Measurements from ENCODE around the gene PPP6R3. TPM values are rescaled to one million over a fixed set of nuclear protein-coding genes. Genes with fewer than 3 reads are reported as not detected.

The PPP6R3 gene
- total RNA-seq, 1 experiment from 2014 or later: 153 TPM

DNA sequence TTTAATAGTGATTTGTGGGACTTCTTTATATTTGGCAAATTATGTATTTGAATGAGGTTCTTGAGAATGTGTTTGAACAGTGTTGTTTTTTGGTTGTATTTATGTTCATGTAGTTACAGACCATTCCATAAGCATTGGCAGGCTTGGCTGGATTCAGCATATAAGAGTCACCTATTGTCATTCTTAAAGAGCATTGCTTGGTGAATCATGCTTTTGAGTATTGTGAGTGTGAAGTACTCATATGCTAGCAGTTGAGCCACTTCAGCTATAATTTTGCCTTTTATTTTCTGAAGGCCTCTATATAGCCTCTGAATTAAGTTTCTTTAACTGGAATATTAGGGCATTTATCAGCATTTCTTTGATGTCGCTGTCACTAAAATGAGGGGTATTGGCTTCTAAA lies 113.8 kb downstream of the PPP6R3 start:
- H3K9me3 ChIP-seq (ENCODE audit: low read depth, low read length, poor library complexity, severe bottlenecking): no peaks in the 10 kb centered on the region
- no peaks in the 10 kb centered on the region for H3K27me3 ChIP-seq (replicated peaks; ENCODE audit: insufficient read depth, low read depth, low read length, poor library complexity)
- peaks cover 78% of the 10 kb centered on the region for H3K36me3 ChIP-seq (ENCODE audit: insufficient read depth, low read length, poor library complexity, severe bottlenecking)
- no peaks in the 10 kb centered on the region for H3K4me1 ChIP-seq (ENCODE audit: insufficient read depth, low read length, poor library complexity, severe bottlenecking)
- POLR2A ChIA-PET (ENCODE audit: low non-redundant PET): no interaction called here
- DNase-seq (ENCODE audit: low spot score): no peak
- TF ChIP-seq, protein P1, sequence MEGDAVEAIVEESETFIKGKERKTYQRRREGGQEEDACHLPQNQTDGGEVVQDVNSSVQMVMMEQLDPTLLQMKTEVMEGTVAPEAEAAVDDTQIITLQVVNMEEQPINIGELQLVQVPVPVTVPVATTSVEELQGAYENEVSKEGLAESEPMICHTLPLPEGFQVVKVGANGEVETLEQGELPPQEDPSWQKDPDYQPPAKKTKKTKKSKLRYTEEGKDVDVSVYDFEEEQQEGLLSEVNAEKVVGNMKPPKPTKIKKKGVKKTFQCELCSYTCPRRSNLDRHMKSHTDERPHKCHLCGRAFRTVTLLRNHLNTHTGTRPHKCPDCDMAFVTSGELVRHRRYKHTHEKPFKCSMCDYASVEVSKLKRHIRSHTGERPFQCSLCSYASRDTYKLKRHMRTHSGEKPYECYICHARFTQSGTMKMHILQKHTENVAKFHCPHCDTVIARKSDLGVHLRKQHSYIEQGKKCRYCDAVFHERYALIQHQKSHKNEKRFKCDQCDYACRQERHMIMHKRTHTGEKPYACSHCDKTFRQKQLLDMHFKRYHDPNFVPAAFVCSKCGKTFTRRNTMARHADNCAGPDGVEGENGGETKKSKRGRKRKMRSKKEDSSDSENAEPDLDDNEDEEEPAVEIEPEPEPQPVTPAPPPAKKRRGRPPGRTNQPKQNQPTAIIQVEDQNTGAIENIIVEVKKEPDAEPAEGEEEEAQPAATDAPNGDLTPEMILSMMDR (conservative IDR thresholded peaks at IDR 0.05; ENCODE audit: low read depth, low read length): no peak
- no peak for TF ChIP-seq EZH2 (IDR thresholded peaks at IDR 0.05; ENCODE audit: borderline replicate concordance, low read depth, low read length, poor library complexity, severe bottlenecking)
- BruUV-seq (replicated peaks): no TSS peak
- intact Hi-C loops (cut with micrococcal nuclease; ENCODE audit: unreplicated experiment): no loop called here
- H3K27ac ChIP-seq (ENCODE audit: low read depth, low read length, poor library complexity, severe bottlenecking): no peak overlapping the region
- CTCF ChIA-PET: no interaction called here
- no peak overlapping the region for H3K4me3 ChIP-seq (ENCODE audit: low read depth, low read length, poor library complexity, severe bottlenecking)

DNA sequence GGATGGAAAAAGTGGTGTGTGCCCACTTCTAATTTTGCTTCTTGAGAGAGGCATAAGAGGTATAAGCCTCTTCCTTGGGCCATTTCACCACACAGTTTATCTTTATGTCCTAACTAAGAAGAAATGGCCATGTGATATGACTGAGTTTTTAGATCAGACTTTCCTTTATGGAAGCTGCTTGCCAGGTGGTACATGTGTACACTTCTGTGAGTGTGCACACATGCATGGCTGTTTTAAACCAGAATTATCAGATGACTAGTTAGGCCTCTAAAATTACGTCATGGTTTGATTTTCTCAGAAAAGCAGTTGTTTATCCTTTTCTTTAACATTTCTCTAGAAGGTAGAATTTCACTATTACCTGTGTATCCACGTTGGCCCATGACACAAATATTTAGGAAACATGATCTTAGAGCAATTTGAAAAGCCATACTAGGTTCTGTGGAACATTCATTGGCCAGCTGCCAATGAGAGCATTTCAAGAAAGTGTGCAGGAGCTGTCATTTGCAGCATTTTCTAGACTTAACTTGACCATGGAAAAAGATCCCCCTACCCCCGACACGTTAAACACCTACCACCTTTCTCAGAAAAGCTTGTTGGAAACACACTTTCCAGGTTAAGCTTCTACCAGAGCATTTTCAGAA lies 114.6 kb downstream of the PPP6R3 start:
- no peak overlapping the region for H3K27ac ChIP-seq (ENCODE audit: low read depth, low read length, poor library complexity, severe bottlenecking)
- H3K4me1 ChIP-seq (ENCODE audit: insufficient read depth, low read length, poor library complexity, severe bottlenecking): no peaks in the 10 kb centered on the region
- intact Hi-C loops (cut with micrococcal nuclease; ENCODE audit: unreplicated experiment): no loop called here
- peaks cover 76% of the 10 kb centered on the region for H3K36me3 ChIP-seq (ENCODE audit: insufficient read depth, low read length, poor library complexity, severe bottlenecking)
- no peak for TF ChIP-seq EZH2 (IDR thresholded peaks at IDR 0.05; ENCODE audit: borderline replicate concordance, low read depth, low read length, poor library complexity, severe bottlenecking)
- TF ChIP-seq, protein P1 (conservative IDR thresholded peaks at IDR 0.05; ENCODE audit: low read depth, low read length): no peak
- DNase-seq (ENCODE audit: low spot score): no peak
- ChIA-PET CTCF (no interaction called here), POLR2A (ENCODE audit: low non-redundant PET) (no interaction called here)
- no peaks in the 10 kb centered on the region for H3K27me3 ChIP-seq (replicated peaks; ENCODE audit: insufficient read depth, low read depth, low read length, poor library complexity)
- no peaks in the 10 kb centered on the region for H3K9me3 ChIP-seq (ENCODE audit: low read depth, low read length, poor library complexity, severe bottlenecking)
- H3K4me3 ChIP-seq (ENCODE audit: low read depth, low read length, poor library complexity, severe bottlenecking): no peak overlapping the region
- BruUV-seq (replicated peaks): no TSS peak

DNA sequence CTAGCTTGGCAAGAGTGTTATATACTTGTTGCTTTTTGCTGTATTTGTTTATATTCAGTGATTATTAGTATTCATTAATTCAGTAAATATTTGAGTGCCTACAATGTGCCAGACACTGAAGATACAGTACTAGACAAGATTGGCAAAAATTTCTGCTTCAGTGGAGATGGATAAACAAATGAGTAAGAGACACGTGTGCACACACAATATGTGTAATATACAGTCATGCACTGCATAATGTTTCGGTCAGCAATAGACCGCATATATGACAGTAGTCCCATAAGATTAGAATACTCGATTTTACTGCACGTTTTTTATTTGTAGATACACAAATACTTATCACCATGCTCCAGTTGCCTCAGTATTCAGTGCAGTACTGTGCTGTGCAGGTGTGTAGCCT lies 118.9 kb downstream of the PPP6R3 start:
- no peak overlapping the region for H3K4me3 ChIP-seq (ENCODE audit: low read depth, low read length, poor library complexity, severe bottlenecking)
- peaks cover 63% of the 10 kb centered on the region for H3K36me3 ChIP-seq (ENCODE audit: insufficient read depth, low read length, poor library complexity, severe bottlenecking)
- ChIA-PET CTCF (no interaction called here), POLR2A (ENCODE audit: low non-redundant PET) (no interaction called here)
- H3K27ac ChIP-seq (ENCODE audit: low read depth, low read length, poor library complexity, severe bottlenecking): no peak overlapping the region
- DNase-seq (ENCODE audit: low spot score): no peak
- intact Hi-C loops (cut with micrococcal nuclease; ENCODE audit: unreplicated experiment): no loop called here
- BruUV-seq (replicated peaks): TSS peak; percentile 1
- TF ChIP-seq, protein P1 (conservative IDR thresholded peaks at IDR 0.05; ENCODE audit: low read depth, low read length): no peak
- no peak for TF ChIP-seq EZH2 (IDR thresholded peaks at IDR 0.05; ENCODE audit: borderline replicate concordance, low read depth, low read length, poor library complexity, severe bottlenecking)
- H3K4me1 ChIP-seq (ENCODE audit: insufficient read depth, low read length, poor library complexity, severe bottlenecking): no peaks in the 10 kb centered on the region
- H3K27me3 ChIP-seq (replicated peaks; ENCODE audit: insufficient read depth, low read depth, low read length, poor library complexity): no peaks in the 10 kb centered on the region
- no peaks in the 10 kb centered on the region for H3K9me3 ChIP-seq (ENCODE audit: low read depth, low read length, poor library complexity, severe bottlenecking)
